GM18499 (cell line): ENCODE data around the gene PTPRK.

Source experiments
- ATAC-seq: cut with Tn5 transposase; IDR thresholded peaks from one replicate; pipeline ENCODE4 v1.9.1; 2021; ENCODE audit warnings: moderate number of reproducible peaks; ENCODE audit not compliant: insufficient read depth, unreplicated experiment

The PTPRK gene

DNA sequence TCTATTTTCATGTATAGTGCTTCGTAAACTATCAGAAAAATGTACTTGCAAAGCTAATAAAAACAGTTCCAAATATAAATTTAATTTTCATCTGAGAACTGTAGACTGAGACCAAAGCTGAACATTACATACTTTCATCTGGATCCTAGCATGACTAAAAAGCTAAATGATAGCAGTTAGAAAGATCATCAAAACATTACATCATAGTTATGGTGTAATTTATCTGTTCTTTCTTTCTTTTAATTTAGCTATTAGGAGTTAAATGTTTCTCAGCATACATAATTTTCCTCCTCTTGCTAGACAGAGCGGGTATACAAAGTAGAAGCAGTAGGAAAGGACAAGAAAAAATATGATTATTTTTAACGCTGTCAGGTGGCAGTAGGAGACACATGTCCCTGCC, 455.3 kb downstream of the PTPRK start:
- no peak for ATAC-seq

DNA sequence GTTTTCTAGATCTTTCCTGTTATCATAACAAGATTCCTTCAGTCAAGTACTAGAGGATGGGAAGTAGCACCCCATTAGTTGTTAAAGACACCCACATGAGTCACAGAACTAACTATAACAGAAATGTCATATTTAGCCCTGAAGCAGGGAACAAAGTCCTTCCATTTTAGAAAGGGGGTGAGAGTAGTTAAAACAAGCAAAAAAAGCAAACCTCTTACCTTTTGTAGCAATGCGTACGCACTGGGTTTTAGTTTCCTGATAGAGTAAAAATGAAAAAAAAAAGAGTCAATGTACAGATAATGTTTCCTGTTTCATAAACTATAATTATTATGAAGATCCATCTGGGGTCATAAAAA, 455.9 kb downstream of the PTPRK start:
- no peak for ATAC-seq

DNA sequence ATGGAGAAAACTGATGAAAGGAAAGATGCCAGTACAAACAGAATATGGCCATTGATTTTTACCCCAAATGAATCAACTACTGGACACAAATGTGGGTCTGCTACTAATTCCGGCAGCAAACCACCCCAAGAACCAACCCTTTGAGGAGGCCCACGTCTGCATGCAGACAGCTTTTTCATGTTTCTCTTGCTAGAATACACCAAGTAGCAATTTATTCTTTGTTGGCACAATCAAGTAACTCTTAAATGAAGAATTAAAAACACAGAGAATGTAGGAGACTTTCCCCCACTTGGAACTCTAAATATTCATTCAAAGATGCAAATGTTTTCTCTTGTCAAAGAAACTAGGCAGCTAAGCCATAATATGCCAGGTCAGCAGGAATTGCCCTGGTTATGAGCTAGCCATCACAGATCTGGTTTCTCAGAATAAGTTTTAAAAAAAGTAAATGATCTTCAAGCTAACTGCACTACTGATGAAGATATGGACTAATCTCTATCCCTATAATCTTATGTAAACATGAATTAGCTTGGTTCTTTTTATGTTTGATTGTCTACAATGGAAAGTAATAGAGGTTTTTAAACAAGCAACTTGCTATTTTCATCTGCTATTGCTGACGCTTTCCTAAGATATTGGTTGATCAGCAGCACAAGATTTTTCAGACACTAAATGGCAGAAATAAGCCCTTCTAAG, 456.4 kb downstream of the PTPRK start:
- no peak for ATAC-seq

DNA sequence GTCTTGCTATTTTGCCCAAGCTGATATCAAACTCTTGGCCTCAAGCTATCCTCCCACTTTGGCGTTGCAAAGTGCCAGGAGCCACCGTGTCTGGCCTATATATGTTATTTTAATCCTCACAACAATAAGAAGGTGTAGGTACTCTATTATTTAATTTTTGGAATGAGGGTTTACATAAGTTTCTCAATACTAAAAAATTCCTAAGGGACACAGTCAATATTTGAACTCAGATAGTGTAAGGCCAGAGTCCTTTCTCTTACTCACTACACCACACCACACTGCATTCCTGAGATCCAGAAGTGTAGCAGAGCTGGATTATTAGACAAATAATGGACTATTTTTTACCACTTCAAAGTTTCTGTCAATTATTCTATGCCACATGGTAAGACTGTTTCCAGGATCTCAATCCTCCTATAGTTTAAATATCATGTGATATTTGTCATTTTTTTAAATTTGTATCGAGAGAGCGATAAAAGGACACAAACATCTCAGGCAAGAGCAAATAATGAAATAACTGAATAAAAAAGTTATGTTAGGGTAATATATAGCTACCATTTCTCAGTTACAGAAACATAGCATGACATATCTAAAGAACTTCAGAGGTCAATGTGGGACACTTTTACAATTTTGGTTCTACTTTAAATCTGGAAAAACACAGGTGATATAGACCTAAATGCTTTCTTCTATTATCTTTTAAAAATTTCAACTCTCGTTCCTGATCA, 457.4 kb downstream of the PTPRK start:
- no peak for ATAC-seq

DNA sequence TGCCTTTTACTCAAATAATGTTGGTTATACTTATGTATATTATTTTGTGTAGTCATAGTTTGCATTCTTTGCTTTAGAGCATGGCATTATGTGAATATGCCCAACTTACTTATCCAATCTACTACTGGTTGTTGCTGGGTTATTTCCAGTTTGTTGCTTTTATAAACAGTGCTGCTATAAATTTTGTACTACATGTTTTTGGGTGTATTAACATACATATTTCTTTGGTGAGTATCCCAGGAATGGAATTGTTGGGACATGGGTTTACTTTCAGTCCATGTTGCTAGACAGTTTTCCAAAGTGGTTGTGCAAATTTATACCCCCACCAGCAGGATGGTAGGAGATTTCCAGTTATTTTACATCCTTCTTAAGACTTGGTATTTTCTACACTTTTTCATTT, 462.5 kb downstream of the PTPRK start:
- no peak for ATAC-seq

DNA sequence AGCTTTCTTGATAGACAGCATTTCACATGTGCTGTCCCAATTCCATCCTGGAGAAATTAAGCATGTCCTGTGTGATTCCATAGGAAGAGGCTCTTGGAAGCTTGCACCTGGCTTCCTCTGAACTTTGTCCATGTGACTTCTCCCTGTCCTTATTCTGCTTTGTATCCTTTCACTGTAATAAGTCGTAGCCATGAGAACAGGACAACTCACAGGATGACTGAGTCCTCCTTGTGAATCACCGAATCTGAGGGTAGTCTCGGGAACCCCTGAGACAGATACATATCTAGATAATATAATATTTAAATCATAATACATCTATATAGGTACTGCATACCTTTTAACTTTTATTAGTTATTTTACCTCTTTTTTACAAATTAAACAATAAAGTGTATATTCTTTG, 462.9 kb downstream of the PTPRK start:
- no peak for ATAC-seq

DNA sequence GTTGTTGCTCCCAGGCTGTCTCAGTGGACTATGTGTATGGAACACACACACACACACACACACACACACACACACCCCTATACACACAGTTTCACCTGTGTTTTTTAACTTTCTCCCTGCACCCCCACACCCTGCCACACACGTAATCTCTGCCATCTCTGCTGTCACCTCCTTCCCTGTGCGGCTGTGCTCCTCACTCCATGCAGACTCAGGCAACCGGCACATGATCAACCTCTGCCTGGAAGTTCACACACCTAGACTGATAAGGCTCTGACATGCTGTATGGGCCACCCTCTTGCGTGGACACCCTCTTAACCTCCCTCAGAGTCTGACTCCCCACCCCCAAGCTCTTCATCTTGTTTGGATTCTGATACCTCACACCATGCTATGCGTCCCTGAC, 467.3 kb downstream of the PTPRK start:
- no peak for ATAC-seq

DNA sequence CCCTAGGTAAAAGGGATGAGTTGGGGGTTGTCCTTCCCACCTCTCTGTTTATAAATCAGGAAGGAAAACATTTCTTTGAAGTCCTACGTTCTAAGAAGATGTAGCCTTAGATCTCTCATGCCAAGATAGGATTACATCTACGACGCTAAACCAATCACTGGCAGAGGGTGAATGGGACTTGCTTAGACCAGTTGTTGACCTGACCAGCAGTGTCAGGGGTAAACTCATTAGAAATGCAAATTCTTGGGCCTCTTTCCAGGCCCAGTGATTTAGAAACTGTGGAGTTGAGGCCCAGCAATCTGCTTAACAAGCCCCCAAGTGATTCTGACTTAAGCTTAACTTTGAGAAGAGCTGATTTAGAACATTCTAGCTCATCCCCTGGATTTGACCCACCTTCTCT, 472.4 kb downstream of the PTPRK start:
- ATAC-seq = no peak

DNA sequence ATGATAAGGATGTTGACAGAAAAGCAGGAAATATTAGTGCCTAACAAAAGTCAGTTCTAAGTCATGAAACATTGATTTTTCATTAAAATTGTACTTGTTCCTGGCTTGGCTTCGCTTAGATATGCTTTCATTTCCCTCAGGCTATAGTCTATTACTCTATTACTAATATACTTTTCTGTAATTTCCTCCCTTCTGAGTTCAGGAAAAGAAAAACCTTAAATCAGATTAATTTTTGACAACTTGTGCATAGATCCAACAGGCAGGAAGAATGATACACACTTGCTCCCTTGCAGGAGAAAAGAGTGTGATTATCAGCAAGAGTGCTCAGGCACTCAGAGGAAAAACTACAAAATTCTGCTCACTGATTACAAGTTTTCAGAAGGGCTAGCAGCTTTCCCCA, 474.4 kb downstream of the PTPRK start:
- no peak for ATAC-seq

DNA sequence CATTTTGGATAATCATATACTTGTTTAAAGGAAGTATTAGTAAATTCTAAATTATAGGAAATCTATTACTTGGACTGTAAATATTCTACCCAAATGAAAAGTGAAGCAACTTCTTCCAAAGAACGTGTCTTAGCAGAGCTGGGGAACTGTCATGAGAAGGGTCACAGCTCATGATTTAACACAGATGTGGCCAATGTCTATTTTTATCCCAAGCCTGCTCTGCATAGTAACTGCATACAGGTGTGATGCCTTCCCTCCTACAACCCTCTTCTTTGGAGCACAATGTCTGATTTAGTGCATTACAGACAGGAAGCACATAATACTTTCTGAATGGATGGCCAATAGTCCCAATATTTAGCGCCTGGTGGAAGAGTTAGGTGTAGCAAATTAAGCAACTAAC, 480.9 kb downstream of the PTPRK start:
- ATAC-seq = no peak

DNA sequence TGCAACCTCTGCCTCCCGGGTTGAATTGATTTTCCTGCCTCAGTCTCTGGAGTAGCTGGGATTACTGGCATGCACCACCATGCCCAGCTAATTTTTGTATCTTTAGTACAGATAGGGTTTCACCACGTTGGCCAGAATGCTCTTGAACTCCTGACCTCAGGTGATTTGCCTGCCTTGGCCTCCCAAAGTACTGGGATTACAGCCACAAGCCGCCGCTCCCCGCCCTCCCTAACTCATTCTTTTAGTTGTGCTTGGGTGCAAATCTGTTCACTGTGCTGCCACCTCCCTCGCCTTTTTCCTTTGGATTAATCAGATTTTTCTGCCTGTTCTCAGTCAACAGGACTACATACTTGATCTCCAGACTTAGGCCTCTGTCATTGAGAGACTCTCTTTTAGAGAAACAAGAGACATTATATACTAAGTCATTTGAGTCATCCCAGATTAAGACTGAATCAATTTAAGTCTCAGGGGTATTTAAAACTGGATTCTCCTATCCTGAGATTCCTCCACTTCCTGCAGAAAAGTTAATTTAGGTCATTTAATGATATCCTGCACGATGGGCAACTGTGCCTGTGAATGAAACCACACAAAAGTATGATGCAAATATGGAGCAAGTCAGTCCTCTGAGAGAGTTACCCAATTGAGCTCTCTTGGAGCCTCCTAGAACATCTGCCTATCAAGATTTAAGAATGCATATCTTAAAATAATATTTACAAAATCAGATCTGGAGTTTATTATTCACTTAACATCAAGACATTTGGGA, 483.4 kb downstream of the PTPRK start:
- ATAC-seq = no peak

DNA sequence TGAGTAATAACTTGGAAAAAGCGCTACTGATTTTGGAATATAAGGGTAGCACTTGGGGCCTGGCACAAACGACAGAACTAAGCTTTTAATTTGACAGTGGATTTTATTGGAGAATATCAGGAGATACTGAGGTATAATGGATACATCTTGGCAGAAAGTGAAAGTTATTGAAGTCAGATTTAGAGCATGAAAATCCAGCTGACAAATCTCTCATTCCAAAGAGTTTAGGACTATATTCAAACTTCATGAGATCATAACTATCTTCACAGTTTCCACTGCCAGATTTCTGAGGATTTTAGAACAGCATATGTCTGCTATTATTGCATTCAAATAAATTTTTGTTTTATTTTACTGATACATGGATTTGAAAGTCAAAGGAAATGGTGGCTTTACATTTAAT, 487.2 kb downstream of the PTPRK start:
- ATAC-seq = no peak

DNA sequence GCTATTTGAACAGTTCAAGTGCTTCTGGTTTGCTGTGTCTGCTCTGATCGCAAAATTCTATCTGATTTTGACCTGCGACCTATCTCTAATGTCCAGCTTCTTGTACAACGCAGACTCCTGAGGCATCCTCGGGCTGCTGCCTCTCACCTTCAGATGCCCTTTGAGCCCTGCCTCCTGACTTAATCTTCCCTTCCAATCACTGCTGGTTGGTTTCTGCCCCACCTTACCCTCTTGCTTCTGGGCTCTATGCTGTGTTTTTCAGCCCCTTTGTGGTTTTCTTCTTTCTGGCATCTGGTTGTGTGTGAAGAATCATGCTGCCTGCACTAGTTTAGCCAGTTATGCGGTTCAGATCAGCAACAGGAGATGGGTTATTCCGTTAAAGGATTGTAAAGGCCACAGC, 488.4 kb downstream of the PTPRK start:
- no peak for ATAC-seq

DNA sequence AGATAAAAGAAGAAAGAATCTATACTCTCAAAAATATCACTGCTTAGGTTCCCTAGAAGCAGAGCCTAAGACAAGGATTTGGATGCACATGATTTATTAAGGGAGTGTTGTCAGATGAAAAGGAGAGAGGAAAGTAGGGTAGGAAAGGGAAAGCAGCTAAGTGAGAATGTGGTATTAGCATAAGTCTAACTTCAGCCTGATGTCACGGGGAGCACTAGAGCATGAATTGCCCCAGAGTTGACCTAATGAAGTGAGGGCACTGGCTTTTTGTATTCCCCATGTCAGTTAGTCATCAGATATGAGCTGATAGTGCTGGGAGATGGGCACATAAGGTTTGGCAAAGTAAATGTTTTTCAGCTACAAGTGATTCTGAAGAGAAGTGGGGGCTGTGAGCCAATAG, 490.6 kb downstream of the PTPRK start:
- no peak for ATAC-seq

DNA sequence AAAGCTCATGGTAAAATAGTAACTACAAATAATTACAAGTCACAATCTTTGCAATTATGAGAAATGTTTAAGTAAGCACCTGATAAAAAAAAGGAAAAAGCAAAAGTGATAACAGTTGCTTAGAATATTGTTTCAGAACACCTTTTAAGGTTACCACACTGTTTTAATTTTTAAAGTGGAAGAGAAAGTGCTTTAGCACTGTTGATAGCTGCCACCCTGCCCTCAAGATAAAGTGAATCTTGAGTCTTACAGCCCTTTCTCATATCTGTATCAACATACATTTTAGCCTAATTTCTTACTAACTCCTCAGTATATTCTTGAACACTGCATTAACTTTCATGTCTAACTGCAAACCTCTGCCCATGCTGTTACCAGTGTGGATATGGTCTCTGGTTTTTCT, 492.2 kb downstream of the PTPRK start:
- ATAC-seq = no peak

DNA sequence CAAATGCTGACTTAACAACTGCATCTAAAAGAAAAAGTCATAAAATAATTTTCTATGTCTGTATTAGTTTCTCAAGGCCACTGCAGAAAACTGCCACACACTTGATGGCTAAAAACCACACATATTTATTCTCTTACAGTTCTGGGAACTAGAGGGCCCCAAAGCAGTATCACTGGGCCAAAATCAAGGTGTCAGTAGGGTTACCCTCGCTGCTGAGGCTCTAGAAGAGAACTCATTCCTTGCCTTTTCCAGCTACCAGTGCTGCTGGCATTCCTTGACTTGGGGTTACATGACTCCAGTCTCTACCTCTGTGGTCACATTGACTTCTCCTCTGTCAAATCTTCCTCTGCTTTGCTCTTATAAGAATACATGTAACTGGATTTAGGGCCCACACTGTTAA, 494.9 kb downstream of the PTPRK start:
- ATAC-seq = no peak

DNA sequence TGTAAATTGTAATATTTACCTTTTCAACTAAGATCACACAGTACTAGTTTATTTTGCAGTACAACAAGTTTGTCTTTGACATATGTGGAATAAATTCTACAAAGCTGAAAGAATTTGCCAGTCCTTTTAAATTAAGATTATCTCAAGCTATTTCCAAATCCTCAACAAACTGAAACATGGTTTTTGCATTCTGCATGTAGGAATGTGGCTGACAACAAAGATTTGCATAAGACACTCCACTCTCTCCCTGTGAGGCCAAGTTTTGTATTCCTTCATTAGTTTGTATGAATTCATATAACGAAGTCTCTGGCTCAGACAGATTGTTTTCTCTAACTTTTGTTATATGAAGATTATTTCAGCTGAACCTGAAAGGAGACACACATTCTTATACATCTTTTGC, 495.4 kb downstream of the PTPRK start:
- ATAC-seq = no peak

DNA sequence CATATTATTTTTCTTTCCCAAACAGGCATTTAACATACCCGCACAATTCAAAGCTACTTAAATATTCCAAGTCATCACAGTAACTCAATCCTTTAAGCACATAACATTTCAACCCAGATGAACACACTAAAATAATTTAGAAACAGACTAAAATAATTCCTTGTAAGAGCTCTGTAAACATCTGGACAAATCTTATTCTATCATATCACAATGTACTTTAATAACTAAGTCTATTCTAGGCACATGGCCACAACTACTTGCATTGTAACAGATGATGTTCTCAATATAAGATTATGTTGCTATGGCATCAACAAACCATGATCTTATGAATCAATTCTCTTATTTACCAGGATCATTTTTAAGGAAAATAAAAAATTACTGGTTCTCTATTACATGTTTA, 496.4 kb downstream of the PTPRK start:
- no peak for ATAC-seq

DNA sequence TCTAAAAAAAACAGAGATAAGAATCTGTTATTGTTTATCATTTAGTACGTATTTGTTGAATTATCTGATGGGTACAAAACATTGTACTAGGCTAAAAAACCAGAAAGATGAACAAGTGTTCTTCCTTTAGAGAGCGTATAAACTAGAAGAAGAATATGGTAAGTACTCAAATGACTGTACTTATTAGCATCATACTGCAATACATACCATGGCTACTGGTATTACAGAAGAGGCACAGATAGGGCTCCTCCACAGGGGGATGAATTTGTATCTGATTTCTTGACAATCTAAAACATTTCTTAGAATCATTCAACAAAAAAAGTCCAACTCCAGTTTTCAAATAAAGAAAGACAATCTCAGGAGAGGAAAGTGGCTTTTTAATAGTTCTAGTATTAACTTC, 501.6 kb downstream of the PTPRK start:
- ATAC-seq = no peak

DNA sequence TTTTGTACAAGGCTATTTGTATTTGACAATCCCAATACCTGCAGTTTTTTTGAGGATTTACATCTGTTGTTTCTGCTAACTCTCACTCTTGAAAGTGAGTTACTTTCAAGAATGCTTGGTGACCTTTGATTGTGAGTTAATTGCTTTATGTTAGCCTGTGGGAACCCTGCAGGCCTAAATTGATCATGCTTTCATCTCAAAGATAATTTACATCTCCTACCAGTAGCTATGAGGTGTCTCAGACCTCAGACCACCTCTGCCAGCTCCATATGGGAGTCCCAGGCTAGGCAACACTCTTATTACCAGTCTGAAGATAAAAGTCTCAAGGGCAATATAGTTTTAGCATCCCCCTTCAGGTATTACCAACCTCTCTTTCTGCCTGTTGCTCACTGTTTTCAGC, 503.1 kb downstream of the PTPRK start:
- no peak for ATAC-seq

DNA sequence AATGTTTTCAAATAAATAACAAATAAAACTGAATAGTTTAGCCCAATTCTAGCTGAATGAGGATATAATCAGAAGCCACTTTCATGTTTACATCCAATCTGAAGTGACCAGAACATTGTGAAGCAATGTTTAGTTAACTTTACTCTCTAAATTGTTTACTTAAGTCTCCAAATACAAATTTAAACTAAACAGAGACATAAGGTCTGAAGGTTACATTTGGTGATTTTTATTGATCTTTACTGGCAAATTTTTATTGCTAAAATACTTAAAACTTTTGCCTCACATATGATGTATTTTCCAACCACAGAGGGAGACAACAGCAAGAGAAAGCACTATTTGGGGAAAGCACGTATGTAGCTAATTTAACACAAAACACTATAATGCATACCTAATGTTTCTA, 512.7 kb downstream of the PTPRK start:
- no peak for ATAC-seq

DNA sequence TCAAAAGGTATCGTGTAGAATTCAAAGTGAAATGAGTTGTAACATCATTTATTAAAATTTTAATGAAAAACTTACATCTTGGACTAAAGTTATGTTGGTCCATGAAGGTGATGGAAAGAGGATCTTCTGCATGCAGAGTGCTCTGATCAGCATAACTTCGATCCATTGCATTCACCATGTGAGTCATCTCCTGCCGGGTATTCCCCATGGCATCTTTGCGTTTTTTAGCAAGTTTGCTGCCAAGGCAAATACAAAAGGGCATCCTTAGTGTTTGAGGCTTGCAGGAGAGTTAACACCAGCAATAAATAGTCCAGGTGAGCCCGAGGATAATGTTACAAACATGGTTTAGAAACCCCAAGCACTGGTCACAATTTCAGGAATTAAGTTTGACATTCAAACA, 515.4 kb downstream of the PTPRK start:
- no peak for ATAC-seq
